HL-60 (cell line): ENCODE data around the gene ZNF326.

Experiments used
- DNase-seq, 2 experiments: peaks; one replicate each; pipeline ENCODE4 v3.0.0-alpha.2; 2010 to 2020; ENCODE audit warnings: low read depth in 1 of 2, low spot score in 1 of 2
- H3K27ac ChIP-seq: fragments of 250-450 bp; sonication (Bioruptor Pico); replicated peaks from 2 replicates; pipeline ENCODE4 v1.5.1; 2020; ENCODE audit warnings: mild to moderate bottlenecking, moderate library complexity
- H3K27me3 ChIP-seq: fragments of 250-450 bp; sonication (Bioruptor Pico); 2 replicates; pipeline ENCODE4 v1.5.1; 2021; ENCODE audit warnings: mild to moderate bottlenecking, moderate library complexity; ENCODE audit not compliant: insufficient read depth, poor library complexity, severe bottlenecking
- H3K4me3 ChIP-seq: replicated peaks from 2 replicates; pipeline ENCODE4 v1.5.1; 2011; ENCODE audit warnings: mild to moderate bottlenecking, control low read depth, low read length; ENCODE audit not compliant: insufficient read depth
- GABPA ChIP-seq: IDR thresholded peaks from 2 replicates; pipeline ENCODE4 v1.6.1; 2012; ENCODE audit warnings: low read depth
- POLR2AphosphoS5 ChIP-seq: IDR thresholded peaks from 2 replicates; pipeline ENCODE4 v1.6.1; 2012; ENCODE audit warnings: low read depth
- REST ChIP-seq: IDR thresholded peaks from 2 replicates; pipeline ENCODE4 v1.6.1; 2012; ENCODE audit warnings: low read depth; ENCODE audit not compliant: insufficient replicate concordance
- SPI1 ChIP-seq: IDR thresholded peaks from 2 replicates; pipeline ENCODE4 v1.6.1; 2012; ENCODE audit warnings: low read depth, mild to moderate bottlenecking, borderline replicate concordance
- TF ChIP-seq, protein P1 (sequence below): IDR thresholded peaks from one replicate; pipeline ENCODE4 v1.5.1; 2011; ENCODE audit warnings: low read length, control low read depth, inconsistent platforms; ENCODE audit not compliant: insufficient read depth

ZNF326 gene

DNA sequence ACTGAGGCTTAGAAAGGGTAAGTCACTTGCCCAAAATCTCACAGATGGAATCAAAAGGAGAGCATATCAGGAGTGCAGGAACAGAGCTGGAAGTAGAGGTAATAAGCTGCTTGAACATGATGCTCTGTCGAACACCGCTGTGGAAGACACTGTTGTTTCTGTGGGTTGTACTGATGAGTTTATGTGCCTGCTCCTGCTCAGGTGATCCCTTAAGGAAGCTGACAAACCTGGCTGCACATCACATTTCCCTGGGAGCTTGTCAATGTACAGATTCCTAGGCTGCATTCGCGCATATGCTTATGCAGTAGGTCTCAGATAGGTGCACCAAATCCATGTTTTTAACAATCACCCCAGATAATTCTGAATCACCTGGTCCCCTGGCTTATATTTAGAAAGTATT lies 79.7 kb downstream of the ZNF326 start:
- H3K4me3 ChIP-seq = no peak overlapping the region
- no peak for TF ChIP-seq SPI1

GRCh38 chr1:90074970-90075391 lies 80.1 kb downstream of the ZNF326 start:
- Histone ChIP-seq H3K27ac (no peak overlapping the region), H3K4me3 (no peak overlapping the region), H3K27me3 (no peaks in the 10 kb centered on the region)
- no peak for DNase-seq
- TF ChIP-seq, protein P1, sequence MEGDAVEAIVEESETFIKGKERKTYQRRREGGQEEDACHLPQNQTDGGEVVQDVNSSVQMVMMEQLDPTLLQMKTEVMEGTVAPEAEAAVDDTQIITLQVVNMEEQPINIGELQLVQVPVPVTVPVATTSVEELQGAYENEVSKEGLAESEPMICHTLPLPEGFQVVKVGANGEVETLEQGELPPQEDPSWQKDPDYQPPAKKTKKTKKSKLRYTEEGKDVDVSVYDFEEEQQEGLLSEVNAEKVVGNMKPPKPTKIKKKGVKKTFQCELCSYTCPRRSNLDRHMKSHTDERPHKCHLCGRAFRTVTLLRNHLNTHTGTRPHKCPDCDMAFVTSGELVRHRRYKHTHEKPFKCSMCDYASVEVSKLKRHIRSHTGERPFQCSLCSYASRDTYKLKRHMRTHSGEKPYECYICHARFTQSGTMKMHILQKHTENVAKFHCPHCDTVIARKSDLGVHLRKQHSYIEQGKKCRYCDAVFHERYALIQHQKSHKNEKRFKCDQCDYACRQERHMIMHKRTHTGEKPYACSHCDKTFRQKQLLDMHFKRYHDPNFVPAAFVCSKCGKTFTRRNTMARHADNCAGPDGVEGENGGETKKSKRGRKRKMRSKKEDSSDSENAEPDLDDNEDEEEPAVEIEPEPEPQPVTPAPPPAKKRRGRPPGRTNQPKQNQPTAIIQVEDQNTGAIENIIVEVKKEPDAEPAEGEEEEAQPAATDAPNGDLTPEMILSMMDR = no peak
- TF ChIP-seq GABPA = no peak
- no peak for TF ChIP-seq POLR2AphosphoS5
- no peak for TF ChIP-seq REST
- TF ChIP-seq SPI1 = no peak

More for the DNA sequence above, 79.7 kb downstream of the ZNF326 start:
- Histone ChIP-seq H3K27ac (no peak overlapping the region), H3K27me3 (no peaks in the 10 kb centered on the region)
- DNase-seq = no peak

DNA sequence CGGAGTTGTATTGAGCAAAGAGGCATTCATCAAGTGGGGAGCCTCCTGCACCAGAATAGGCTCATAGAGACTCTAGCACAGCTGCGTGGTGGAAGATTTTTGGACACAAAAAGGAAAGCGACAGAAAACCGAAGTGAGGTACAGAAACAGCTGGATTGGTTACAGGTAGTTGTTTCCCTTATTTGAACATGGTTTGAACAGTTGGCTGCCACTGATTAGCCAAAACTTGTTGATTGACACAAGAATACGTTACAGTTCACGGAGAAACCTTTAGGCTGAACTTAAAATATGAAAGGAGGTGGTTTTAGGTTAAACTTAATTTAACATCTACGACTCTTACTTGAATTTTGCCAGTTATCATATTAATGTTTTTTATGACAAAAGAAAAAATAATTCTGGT lies 89.1 kb downstream of the ZNF326 start:
- DNase-seq = no peak
- TF ChIP-seq GABPA (no peak), POLR2AphosphoS5 (no peak), REST (no peak), SPI1 (no peak)
- TF ChIP-seq, protein P1 = no peak
- H3K4me3 ChIP-seq = no peak overlapping the region
- peaks cover 2% of the 10 kb centered on the region for H3K27me3 ChIP-seq
- H3K27ac ChIP-seq = no peak overlapping the region
